Liver (tissue), 9 donors: Measurements from ENCODE around the gene TRIP13. TPM values are rescaled to one million over a fixed set of nuclear protein-coding genes. Genes with fewer than 3 reads are reported as not detected.
A peak's percentile ranks its signal among the peaks of the same experiment; 100 is the strongest.

Experiments
- DNase-seq: peaks from one replicate; pipeline ENCODE4 v3.0.0-alpha.2; 2017; ENCODE audit warnings: low spot score
- H3K27ac ChIP-seq, 2 donors: one replicate each; pipeline ENCODE4 v1.7.0; 2013; ENCODE audit warnings: inconsistent platforms in 2 of 2, low read length in 2 of 2, control low read depth in 1 of 2, low read depth in 1 of 2, mild to moderate bottlenecking in 1 of 2
- H3K27me3 ChIP-seq, 4 donors: one replicate each; pipeline versions ENCODE4 v1.6.1 to v1.7.0; 2013; ENCODE audit warnings: low read length in 3 of 4, inconsistent platforms in 1 of 4, mild to moderate bottlenecking in 1 of 4, moderate library complexity in 1 of 4; ENCODE audit not compliant: control insufficient read depth in 4 of 4, insufficient read depth in 4 of 4
- H3K36me3 ChIP-seq, 4 donors: one replicate each; pipeline versions ENCODE4 v1.6.1 to v1.7.0; 2013; ENCODE audit warnings: low read length in 3 of 4, mild to moderate bottlenecking in 3 of 4, low read depth in 1 of 4, moderate library complexity in 1 of 4; ENCODE audit not compliant: control insufficient read depth in 4 of 4, insufficient read depth in 3 of 4
- H3K4me1 ChIP-seq, 4 donors: one replicate each; pipeline versions ENCODE4 v1.6.1 to v1.7.0; 2013; ENCODE audit warnings: low read length in 3 of 4, mild to moderate bottlenecking in 3 of 4, moderate library complexity in 1 of 4; ENCODE audit not compliant: control insufficient read depth in 4 of 4, insufficient read depth in 4 of 4
- H3K4me3 ChIP-seq, 3 donors: one replicate each; pipeline versions ENCODE4 v1.6.1 to v1.7.0; 2013; ENCODE audit warnings: low read length in 3 of 3, control low read depth in 1 of 3, low read depth in 1 of 3, mild to moderate bottlenecking in 1 of 3
- H3K9ac ChIP-seq, 2 donors: one replicate each; pipeline ENCODE4 v1.7.0; 2013; ENCODE audit warnings: low read length in 2 of 2, mild to moderate bottlenecking in 2 of 2, moderate library complexity in 2 of 2, control low read depth in 1 of 2, low read depth in 1 of 2
- H3K9me3 ChIP-seq, 4 donors: one replicate each; pipeline versions ENCODE4 v1.6.1 to v1.7.0; 2013; ENCODE audit warnings: low read length in 3 of 4; ENCODE audit not compliant: control insufficient read depth in 4 of 4
- FOXA1 ChIP-seq: IDR thresholded peaks from 2 replicates; pipeline ENCODE4 v1.6.1; 2016; ENCODE audit warnings: antibody characterized with exemption
- GABPA ChIP-seq, 2 donors: IDR thresholded peaks in 1 of 2; conservative IDR thresholded peaks in 1 of 2; 2 replicates each; pipeline ENCODE4 v1.6.1; 2016; ENCODE audit warnings: antibody characterized with exemption in 2 of 2, mild to moderate bottlenecking in 1 of 2, moderate library complexity in 1 of 2
- HNF4A ChIP-seq, 2 donors: conservative IDR thresholded peaks; 2 replicates each; pipeline ENCODE4 v1.6.1; 2016; ENCODE audit warnings: antibody characterized with exemption in 2 of 2, mild to moderate bottlenecking in 2 of 2
- HNF4G ChIP-seq: IDR thresholded peaks from 2 replicates; pipeline ENCODE4 v1.6.1; 2016; ENCODE audit warnings: antibody characterized with exemption
- JUND ChIP-seq, 2 donors: IDR thresholded peaks; 2 replicates each; pipeline ENCODE4 v1.6.1; 2016; ENCODE audit warnings: antibody characterized with exemption in 2 of 2
- NR2F2 ChIP-seq: IDR thresholded peaks from 2 replicates; pipeline ENCODE4 v1.6.1; 2016; ENCODE audit warnings: antibody characterized with exemption
- RAD21 ChIP-seq, 2 donors: IDR thresholded peaks; 2 replicates each; pipeline ENCODE4 v1.6.1; 2016; ENCODE audit warnings: antibody characterized with exemption in 2 of 2, mild to moderate bottlenecking in 2 of 2
- REST ChIP-seq: IDR thresholded peaks from 2 replicates; pipeline ENCODE4 v1.6.1; 2016; ENCODE audit warnings: antibody characterized with exemption, mild to moderate bottlenecking
- TAF1 ChIP-seq: conservative IDR thresholded peaks from 2 replicates; pipeline ENCODE4 v1.6.1; 2016; ENCODE audit warnings: antibody characterized with exemption, mild to moderate bottlenecking
- YY1 ChIP-seq: IDR thresholded peaks from 2 replicates; pipeline ENCODE4 v1.6.1; 2016; ENCODE audit warnings: antibody characterized with exemption, mild to moderate bottlenecking
- WGBS: extraction: QIAGEN DNeasy Blood & Tissue Kit; methylation state at CpG from one replicate; pipeline ENCODE4 v1.1.7; 2013; 5-methylcytosine and 5-hydroxymethylcytosine counted together
- polyA plus RNA-seq, 2 donors: library from polyadenylated mRNA; stranded (reverse) in 1 of 2; unstranded in 1 of 2; fragments of 200-250 nt in 1 of 2; fragments of >200 nt in 1 of 2; fragmentation: Nextera tagmentation in 1 of 2; extraction: Ambion mirVana in 1 of 2; gene quantifications; one replicate each; pipeline versions ENCODE4 v1.2.1 to v1.2.3, GENCODE V29; 2013 to 2015
- total RNA-seq, 2 donors: library from RNA; depleted of rRNA; stranded (reverse); fragments of >200 nt; gene quantifications; one replicate each; pipeline ENCODE4 v1.2.3, GENCODE V29; 2014
- donor health status: healthy.
- donor health status: healthy.
- donor health status: healthy.
- donor health status: healthy.
- donor health status: healthy.

The TRIP13 gene
- total and polyA plus RNA-seq, 4 donors, result 0.42 to 12.4 (median 0.84) TPM

- WGBS, result 91% methylated on average over 8 of the region's 8 CpGs
- Histone ChIP-seq H3K27me3 (no peaks in the 10 kb centered on the region), H3K9ac (no peak overlapping the region), H3K36me3 (no peaks in the 10 kb centered on the region), H3K27ac (no peak overlapping the region), H3K4me1 (peaks cover 0 to 2% (median under 1%) of the 10 kb centered on the region in 4 donors), H3K4me3 (no peak overlapping the region), H3K9me3 (no peaks in the 10 kb centered on the region)
- TF ChIP-seq HNF4G, result no peak
- TF ChIP-seq HNF4A (conservative IDR thresholded peaks at IDR 0.05), result no peak
- TF ChIP-seq JUND (IDR thresholded peaks at IDR 0.05), result no peak
- no peak for TF ChIP-seq REST
- DNase-seq, result no peak
These were observed 39.5 kb downstream of the TRIP13 start for GRCh38 chr5:932151-932627.

GRCh38 chr5:932628-933250 is 40.1 kb downstream of the TRIP13 start:
- Histone ChIP-seq H3K4me1 (no peaks in the 10 kb centered on the region), H3K9ac (no peak overlapping the region), H3K9me3 (no peaks in the 10 kb centered on the region), H3K4me3 (no peak overlapping the region), H3K36me3 (no peaks in the 10 kb centered on the region), H3K27ac (no peak overlapping the region), H3K27me3 (no peaks in the 10 kb centered on the region)
- WGBS, result 72% methylated on average over 4 of the region's 4 CpGs
- DNase-seq, result no peak
- TF ChIP-seq FOXA1 (no peak), TAF1 (no peak), RAD21 (IDR thresholded peaks at IDR 0.05) (no peak), NR2F2 (peak; percentile 39), HNF4G (no peak), REST (no peak), YY1 (no peak), GABPA (IDR thresholded peaks at IDR 0.05 in 1 of 2, conservative IDR thresholded peaks at IDR 0.05 in 1 of 2) (no peak), JUND (IDR thresholded peaks at IDR 0.05) (no peak)
